NOMO-1 treated with DMSO at 0.1 percent for 48 hours (cell line): Measurements from ENCODE around the gene RBM22.

Experiments
- DNase-seq: peaks from one replicate; lab custom pipeline; 2025; ENCODE audit not compliant: unreplicated experiment; lab: John Stamatoyannopoulos, UW

The RBM22 gene

GRCh38 chr5:150653145-150653761, 47.6 kb downstream of the RBM22 start:
- no peak for DNase-seq

DNA sequence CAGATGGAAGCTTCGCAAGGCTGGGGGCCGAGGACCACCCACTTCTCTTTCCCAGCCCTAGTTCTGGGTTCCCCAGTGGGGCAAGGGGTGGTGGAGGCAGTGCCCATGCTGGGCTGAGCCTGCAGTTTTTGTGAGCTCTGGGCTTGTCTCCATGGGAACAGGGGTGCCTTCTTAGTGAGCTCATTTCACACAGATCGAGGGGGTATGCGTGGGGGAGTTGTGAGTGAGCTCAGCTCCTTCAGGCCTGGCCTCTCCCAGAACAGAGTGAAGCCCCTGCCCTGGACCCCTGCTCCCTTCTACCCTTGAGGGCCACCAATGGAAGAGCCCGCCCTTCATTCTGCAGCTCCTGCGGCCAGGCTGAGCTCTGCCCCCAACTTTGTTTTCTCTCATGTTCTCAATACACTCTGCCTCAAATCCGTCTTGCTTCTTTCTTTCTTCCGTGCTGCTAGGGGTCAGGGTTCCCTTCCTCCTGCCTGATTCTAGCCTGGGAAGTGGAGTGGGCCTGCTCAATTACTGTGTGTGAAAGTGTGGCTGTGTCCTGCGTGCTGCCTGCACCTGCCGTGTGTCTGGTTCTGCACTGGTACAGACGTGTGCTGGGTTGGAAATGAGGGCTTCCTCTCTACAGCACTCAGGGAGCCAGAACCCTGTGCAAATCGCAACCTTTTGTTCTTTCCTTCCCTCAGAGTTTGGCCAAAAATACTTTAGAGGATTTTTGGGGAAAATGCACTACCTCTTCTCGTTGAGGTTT, 48.8 kb downstream of the RBM22 start:
- DNase-seq: no peak

DNA sequence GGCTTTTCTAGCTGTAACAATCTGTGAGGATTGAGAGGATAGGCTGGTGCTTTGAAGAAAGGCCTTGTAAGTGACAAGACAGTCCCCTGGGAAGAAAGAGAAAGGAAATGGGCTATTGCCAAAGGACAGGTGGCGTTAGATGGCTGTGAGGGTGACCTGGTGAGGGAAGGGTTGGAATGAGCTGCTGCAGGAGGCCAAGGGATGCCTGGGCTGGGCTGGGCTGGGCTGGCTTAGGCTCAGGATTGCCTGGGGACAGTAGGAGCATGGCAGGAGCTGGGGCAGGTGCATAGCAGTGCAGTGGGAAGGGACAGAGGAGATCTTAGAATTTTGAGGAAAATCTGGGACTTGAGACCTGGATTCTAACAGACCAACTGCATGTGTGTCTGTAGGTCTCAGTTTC, 49.5 kb downstream of the RBM22 start:
- no peak for DNase-seq

DNA sequence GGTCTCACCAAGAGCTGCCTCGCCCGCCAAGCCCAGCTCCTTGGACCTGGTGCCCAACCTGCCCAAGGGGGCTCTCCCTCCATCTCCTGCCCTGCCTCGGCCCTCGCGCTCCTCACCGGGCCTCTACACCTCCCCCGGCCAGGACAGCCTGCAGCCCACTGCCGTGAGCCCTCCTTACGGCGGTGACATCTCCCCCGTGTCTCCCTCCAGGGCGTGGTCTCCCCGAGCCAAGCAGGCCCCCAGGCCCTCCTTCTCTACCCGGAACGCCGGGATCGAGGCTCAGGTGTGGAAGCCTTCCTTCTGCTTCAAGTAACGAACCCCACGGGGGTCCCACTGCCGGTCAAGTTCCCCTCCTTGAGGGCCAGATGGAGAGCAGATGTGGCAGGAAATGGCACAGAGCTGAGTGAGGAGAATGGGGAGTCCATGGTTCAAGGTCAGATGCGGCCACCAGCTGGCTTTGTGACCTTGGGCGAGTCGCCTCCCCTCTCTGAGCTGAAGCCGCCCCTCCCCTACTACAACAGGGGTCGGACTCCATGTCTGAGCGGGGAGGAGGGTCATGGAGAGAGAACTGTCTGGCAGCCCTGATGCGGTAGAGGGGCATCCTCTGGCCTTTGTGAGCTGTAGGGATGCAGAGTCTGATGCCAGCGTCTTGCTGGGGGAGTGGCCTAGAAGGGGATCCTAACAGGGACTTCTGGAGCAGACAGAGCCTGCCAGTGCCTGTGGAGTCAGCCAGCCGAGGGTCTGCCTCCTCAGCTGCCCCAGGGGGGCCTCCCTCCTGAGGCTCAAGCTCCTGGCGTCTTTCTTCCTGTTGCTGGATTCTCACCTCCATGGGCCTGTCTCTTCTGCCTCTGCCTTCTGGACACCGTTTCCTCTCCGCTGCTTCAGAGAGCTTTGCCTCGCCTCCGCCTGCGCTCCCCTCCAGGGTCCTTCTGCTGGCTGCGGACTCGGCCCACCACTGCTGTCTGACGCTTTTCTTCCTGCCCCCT, 50.5 kb downstream of the RBM22 start:
- no peak for DNase-seq

GRCh38 chr5:150649108-150650020, 51.5 kb downstream of the RBM22 start:
- no peak for DNase-seq

DNA sequence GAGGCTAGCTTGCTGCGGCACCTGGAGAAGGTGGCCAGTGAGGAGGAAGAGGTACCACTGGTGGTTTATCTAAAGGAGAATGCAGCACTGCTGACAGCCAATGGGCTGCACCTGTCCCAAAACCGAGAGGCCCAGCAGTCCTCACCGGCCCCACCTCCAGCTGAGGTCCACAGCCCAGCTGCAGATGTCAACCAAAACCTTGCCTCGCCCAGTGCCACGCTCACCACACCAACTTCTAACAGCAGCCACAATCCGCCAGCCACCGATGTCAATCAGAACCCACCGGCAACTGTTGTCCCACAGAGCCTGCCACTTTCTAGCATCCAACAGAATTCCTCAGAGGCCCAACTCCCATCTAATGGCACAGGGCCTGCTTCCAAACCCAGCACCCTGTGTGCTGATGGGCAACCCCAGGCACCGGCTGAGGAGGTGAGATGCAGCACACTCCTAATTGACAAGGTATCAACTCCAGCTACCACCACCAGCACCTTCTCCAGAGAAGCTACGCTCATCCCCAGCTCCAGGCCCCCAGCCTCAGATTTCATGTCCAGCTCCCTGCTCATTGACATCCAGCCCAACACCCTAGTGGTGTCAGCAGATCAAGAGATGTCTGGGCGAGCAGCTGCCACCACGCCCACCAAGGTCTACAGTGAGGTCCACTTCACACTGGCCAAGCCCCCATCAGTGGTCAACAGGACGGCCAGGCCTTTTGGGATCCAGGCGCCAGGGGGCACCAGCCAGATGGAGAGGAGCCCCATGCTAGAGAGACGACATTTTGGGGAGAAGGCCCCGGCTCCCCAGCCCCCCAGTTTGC, 52.4 kb downstream of the RBM22 start:
- DNase-seq: no peak

DNA sequence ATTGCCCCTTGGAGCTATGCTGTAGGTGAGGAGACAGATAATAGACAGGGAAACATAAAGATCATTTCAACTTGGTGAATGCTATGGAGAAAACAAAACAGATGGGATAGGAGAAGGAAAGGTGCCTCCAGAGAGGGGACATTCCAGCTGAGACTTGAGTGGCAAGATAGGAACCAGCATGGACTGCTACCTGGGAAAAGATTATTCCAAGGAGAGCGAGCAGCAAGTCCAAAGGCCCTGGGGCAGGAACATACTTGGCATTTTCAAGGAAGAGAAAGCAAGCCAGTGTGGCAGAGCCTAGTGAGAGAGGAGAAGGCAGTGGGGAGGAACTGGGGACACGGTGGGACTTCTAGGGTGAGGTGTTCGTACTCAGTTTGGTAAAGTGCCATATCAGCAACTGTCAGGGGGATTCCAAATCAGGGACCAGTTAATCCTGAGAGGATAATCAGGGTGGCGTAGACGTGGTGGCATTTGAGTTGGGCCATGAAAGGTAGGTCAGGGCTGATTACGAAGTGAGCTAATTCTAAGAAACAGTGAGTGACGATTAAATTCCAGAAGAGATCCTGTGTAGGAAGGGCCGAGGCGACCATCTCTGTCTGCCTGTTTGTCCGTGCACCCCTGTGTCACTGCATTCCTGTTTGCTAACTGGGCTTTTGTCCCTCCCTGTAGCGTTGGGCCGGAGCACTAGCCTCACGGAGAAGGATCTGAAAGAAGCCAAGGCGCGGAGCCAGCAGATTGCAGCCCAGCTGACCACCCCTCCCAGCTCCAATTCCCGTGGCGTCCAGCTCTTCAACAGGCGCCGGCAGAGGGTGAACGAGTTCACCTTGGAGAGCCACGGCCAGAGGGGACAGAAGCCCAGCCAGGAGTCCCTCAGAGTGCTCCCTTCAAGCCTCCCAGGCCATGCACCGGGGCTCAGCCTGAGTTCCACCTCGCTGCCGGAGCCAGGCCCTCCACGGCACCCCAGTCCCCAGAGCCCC, 53.3 kb downstream of the RBM22 start:
- no peak for DNase-seq

DNA sequence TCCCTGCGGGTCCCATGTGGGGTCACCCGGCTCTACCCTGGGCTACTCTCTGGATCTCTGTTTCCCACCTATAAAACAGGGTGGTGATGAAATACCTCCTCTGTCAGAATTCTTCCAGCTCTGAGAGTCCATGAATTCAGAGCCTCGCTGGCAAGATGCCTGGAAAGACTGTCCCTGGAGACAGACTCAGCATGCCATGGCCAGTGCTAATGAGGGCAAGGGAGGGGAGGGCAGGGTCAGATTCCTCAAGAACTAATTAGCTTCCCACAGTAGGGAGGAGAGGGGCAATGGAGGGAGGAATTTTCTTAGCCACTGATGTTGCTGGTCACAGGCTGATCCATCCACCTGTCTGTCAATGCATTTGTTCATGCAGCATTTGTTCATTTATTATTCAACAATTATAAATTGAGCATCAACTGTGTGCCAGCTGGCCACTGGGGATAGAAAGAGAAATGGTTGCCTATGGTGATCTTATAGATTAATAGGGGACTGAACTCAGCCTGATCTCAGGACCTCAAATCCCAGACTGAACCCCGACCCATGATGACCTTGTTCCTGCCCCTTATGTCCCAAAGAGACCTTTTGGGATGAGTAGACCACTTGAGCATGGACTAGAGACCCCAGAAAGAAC, 55.7 kb downstream of the RBM22 start:
- DNase-seq: no peak

- DNase-seq: no peak
These were observed 56.3 kb downstream of the RBM22 start for GRCh38 chr5:150644514-150644913.

DNA sequence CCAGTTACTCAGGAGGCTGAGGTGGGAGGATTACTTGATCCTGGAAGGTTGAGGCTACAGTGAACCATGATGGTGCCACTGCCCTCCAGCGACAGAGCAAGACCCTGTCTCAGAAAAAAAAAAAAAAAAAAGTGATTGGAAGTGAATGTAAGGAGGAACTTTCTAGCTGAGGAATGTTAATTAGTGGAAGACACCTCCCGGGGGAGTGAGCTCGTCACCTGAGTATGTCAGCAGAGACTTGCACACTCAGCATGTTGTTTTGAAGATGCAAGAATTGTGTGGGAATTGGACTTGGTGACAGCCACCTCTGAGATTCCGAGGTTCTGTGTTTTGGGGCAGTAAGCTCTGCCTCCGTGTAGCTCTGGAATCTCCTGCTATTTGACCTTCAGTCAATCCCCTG, 56.8 kb downstream of the RBM22 start:
- no peak for DNase-seq

DNA sequence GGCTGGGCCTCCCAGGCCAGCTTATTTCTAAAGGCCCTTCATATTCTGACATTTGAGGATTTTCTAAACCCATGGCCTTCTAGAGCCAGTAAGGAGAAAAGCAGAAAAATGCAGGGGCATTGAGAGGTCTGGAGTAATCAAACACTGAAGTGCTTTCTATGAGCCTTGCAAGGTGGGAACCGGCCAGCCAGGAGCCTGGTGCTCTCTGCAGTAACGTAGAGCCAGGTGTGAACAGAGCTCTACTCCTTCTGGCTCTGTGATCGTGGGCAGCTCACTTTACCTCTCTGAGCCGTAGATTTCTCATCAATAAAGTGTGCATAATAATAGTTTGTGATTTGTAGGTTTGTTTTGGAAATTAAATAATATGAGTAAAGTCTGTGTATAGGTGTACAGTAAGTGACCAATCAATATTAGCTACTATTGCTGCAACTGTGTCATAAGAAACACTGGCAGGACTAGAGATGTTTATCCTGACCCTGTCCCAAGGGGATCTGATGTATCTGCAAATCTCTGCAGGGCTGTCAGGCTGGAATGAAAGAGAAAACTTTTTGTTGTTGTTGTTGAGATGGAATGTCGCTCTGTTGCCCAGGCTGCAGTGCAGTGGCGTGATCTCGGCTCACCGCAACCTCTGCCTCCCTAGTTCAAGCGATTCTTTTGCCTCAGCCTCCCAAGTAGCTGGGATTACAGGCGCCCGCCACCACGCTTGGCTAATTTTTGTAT, 57.7 kb downstream of the RBM22 start:
- DNase-seq: no peak

DNA sequence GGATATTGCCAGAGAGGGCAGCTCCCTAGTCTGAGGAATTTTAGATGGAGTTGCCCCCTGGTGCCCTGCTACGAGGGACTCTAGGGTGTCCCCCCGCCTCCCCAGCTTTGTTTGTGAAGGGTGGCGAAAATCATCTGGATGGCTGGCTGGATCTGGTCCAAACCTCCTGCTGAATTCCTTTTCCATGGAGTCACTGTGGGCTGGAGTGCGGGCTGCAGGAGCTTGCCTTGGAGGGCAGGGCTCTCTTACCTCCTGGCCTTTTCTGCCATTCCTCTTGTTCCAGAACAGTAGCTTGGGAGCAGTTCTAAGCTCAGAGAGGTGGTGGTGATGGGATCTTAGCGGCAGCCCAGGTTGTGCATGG, 58.3 kb downstream of the RBM22 start:
- no peak for DNase-seq

- no peak for DNase-seq
These were observed 58.9 kb downstream of the RBM22 start for GRCh38 chr5:150641824-150642566.

DNA sequence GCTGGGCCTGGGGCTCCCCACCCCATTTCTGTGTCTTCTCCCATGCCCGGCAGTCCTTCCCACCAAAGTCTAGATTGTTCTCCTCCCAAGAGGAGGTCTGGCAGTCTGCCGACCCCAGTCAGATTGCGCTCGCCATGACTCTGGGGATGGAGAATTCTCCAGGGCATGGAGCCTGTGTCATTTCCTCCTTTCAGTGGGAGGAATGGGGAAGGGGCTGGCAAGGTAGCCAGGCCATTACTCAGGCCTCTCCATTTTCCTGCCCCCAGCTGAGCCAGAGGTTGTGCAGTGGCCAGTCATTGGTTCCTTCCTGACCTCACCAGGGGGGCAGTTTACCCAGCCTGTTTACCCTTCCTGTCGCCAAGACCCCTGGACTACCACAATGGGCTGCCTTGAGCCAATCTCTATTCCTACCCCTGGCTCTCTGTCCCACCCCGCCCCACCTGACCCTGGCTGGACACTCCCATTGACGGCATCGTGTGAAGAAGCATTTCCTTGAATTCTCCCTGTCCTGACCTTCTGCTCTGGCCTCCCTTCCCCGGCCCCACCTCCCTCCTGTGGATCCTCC, 59.8 kb downstream of the RBM22 start:
- no peak for DNase-seq
